HL-60/S4 (cell line): ENCODE measurements around the gene BEST2.

Source experiments
- in situ Hi-C: fragments of 300-500 bp; cut with MboI; formaldehyde crosslinking; loops from 2 replicates; pipeline ENCODE4 v1.14.3; 2022; ENCODE audit warnings: low sequenced_read_pairs

Gene BEST2

DNA sequence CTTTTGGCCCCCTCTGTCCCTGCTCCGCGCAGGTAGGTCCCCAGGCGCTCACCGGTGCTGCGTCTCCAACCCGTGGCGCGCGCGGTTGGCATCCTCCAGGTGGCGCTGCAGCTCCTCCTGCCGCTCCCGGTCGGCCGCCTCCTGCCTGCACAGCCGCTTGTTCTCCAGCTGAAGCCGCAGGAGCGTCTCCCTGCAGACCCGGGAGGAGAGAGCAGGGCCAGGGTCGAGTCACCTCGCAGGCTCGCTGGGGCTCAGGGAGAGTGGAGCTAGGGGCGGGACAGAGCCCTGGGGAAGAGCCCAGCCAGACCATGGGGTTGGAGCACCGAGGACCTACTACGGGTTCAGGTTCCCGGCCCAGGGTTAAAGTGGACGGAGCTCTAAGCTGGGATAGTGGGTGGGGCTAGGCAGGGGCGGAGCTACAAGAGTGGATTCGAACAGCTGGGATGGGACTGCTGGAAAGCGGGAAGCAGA, 14.5 kb downstream of the BEST2 start:
- in situ Hi-C loops: loop anchor here (10.0 kb wide), 1 partner anchor 79 kb away; no protein-coding TSS in a partner anchor

DNA sequence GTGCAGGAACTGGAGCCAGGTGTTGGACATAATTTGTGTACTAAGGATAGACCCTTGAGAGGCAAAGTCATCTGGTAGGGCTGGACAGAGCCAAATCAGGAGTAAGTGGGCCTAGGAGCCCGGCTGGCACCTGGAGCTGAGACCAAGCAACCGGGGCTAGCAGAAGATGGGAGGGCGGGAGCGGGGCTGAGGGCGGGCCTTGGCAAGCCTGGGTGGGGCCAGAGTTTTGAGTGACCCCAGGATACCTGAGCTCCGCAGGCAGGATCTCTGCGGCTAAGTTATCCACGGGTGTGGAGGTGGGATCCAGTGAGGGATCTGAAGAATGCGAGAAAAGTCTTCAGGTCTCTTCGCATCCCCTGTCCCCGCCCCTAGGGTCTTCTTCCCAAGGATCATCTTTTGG, 15.6 kb downstream of the BEST2 start:
- in situ Hi-C loops: loop anchor here (10.0 kb wide), 1 partner anchor 78 kb away; no protein-coding TSS in a partner anchor

DNA sequence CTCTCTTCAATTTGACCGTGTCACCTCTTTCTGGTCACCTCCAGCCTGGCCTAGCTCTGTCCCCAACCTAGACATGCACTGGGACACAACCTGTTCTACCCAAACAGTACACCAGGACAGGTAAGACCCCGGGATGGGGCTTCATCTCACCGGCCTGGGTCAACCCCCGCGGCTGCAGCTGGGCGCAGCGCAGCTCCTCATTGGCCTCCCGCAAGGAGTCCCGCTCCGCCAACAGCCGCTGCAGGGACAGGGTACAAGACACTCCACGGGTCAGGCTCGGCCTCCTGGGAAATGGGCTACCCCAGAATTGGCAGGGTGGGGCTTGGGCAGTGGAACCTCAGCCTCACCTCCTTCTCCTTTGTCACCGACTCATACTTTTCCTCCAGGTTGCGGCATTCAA, 16.1 kb downstream of the BEST2 start:
- in situ Hi-C loops: loop anchor here (10.0 kb wide), 1 partner anchor 77 kb away; no protein-coding TSS in a partner anchor

DNA sequence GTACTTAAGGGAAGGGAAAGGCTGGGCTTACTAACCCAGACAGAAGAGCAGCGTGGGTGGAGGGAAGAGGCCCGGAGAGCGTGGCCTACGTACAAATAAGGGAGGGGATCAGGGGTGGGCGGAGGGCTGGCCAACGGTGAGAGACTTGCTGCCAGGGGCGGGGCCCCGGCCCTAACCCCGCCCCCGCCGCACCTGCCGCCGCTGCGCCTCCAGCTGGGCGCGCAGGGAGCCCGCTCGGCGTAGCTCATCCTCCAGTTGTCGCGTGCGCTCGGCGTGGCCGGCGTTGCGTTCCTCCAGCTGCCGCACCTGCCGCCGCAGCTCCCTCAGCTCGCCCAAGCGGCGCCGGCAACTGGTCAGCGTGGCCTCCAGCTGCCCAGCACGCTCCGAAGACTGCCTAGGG, 18.1 kb downstream of the BEST2 start:
- in situ Hi-C loops: loop anchor here (10.0 kb wide), 1 partner anchor 75 kb away; no protein-coding TSS in a partner anchor

DNA sequence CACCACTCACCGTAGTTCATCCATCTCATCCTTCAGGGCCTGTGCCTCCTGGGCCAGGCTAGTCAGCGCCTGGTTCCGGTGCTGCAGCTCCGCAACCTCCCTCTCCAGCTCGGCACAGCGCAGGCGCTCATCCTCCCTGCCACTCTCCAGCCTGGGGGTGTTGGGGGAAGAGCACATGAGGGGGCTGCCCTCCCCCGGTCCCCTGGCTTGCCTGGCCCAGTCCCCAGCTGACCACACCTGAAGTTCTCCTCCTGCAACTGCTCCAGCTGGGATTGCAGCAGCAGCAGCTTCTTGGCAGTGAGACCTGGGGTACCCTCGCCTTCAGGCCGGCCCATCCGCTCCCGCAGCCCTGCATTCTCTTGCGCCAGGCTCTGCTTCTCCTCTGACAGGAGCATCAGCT, 19.3 kb downstream of the BEST2 start:
- in situ Hi-C loops: no loop called here

DNA sequence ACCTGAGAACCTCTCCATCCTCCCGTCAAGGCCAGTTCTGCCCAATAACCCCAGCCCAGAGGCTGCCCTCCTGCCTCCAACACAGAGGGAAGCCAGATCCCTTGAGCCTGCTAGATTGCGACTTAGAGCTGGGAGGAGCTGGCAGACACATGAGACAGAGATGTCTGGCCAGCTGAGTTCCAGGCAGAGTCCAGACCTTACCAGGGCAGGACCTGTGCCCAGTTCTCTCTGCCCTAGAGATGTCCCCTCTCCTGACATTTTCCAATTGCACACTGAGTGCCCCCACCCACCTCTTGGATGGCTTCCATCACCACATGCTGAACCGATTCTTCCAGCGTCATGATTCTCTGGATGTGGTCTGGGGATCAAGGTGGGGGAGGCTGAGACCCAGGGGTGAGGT, 20.7 kb downstream of the BEST2 start:
- in situ Hi-C loops: no loop called here

DNA sequence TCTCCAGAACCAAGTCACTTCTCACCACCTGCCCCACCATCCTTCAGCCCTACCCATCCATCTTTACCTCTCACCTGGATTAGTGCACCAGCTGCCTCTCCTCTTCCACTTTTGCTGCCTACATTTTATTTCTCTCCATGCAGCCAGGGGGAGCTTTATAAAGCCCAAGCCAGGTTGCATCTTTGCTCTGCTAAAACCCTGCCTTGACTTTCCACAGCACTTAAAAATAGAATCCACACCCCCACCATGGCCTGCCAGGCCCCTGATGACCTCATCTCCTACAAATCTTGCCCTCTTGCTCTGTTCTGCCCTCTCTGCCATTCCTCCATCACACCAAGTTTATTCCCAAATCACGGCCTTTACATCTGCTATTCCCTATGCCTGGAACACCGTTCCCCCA, 22.0 kb downstream of the BEST2 start:
- in situ Hi-C loops: no loop called here

DNA sequence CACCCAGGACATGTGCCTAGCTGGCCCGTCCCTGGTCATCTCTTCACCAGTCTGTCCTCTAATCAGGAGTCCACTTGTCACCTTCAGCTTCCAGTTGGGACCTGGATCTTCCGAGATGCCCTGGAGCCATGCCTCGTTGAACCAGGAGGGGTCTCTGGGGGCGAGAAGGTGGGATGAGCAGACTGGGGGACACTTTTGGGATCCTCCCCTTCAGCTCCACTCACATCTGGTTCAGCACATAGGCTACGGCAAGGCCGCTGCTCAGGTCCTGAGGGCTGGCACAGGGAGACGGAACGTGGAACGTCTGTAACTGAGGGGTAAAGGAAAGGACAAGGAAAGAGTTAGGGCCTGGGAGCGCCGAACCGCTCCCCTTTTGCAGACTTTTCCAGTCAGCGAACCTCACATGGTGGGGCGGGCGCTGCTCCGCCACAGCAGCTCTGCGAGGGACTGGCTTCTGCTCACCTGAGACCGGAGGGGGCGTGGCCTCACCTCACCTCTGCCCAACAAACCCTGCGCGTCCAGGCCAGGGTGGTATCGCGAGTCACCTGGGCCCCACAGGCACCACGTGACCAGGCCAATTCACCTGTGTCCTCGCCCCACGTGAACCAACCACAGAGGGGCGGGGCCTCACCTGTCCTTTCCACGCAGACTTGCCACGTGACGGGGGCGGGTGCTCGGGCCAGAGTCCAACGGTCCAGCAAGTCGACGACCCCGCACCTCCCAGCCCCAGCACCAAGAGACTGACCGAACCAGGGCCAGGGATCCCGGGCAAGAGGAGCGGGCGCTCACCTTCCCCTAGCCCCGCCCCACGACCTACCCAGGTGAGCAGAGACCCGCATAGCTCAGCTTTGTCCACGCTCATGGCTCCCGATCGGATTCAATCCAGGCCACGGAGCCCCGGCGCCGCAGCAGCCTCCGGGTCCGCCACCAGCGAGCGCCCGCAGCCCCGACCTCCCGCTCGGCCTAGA, 23.3 kb downstream of the BEST2 start, which contains the start of gene HOOK2:
TSS of gene HOOK2 (minus strand) at position 965 of the 968 bp plus-strand sequence. CDS start at position 862, 103 bp downstream.
- in situ Hi-C loops: no loop called here

DNA sequence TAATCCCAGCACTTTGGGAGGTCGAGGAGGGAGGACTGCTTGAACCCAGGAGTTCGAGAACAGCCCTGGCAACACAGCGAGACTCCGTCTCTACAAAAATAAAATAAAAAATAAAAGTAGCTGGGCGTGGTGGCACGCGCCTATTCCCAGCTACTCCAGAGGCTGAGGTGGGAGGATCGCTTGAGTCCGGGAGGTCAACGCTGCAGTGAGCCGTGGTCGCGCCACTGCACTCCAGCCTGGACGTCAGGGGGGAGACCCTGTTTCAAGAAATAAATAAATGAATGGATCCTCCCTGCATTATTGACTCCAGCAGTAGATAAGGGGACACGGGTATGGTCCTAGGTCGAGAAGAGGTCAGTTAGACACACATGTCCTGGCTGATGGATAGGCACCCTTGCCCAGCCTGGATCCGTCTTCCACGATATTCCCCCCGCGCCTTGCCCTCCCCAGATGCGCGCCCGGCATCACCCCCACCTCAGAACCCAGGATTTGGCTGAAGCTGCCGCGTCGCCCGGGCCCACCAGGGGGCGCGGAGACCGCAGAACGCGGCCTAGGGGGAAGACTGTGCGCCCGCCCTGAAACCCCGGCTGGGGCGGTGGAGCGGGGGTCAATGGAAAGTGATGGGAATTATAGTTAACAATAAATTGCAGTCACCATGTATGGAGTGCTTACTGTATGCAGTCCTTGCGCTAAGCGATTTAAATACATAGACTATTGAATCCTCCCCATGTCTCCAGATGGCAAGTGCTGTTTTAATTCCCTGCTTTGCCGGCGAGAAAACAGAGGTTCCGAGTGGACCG, 25.8 kb downstream of the BEST2 start:
- in situ Hi-C loops: no loop called here

DNA sequence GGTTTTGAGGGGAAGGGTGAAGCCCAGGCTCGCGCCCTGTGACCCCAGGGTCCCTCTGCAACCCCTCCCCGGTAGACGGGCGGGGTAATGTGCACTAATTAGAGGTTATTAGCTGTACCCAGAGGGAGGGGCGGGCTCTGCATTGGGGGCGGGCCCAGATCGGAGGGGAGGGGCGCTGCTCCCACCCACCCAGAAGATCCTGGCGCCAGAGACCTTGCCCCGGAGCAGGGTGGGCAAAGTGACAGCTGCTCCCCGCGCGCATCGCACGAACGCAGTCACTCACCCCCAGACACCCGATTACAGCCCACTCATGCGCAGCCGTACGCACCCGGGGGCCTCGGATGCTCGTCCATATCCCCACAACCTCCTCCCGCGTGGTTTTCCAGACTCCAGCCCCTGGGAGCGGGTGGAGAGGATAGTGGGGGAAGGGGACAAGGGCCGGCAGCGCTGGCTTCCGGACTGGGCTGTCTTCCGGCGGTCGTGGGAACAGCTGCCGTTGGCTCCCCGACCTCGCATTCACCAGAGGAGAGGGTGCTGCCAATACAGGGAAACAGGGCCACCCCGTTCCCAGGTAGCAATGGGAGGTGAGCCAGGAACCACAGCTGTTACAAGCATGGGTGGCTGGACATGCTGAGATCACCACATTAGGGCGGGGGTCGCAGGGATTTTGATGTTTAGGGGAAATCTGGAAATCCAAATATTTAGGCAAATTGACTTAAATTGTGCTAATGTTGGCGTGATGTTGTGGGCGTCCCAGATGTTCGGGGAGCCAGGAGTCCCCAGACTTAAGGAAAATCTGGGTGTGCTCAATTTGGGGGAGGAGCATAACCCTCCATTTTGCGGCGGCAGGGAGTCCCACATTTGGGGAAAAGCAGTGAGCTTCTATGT, 26.7 kb downstream of the BEST2 start:
- in situ Hi-C loops: no loop called here

DNA sequence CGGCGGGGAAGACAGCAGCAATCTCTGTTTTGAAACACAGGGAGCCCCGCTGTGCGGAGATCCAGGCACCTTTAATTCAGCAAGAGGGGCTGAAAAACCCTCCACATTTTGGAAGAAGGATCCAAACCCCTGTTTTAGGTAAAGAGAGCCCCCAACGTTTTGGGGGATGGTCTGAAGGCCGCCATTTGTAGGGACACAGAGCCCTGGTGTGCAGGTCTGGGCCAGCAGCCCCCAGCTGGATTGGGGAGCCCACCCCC, 27.2 kb downstream of the BEST2 start:
- in situ Hi-C loops: no loop called here

DNA sequence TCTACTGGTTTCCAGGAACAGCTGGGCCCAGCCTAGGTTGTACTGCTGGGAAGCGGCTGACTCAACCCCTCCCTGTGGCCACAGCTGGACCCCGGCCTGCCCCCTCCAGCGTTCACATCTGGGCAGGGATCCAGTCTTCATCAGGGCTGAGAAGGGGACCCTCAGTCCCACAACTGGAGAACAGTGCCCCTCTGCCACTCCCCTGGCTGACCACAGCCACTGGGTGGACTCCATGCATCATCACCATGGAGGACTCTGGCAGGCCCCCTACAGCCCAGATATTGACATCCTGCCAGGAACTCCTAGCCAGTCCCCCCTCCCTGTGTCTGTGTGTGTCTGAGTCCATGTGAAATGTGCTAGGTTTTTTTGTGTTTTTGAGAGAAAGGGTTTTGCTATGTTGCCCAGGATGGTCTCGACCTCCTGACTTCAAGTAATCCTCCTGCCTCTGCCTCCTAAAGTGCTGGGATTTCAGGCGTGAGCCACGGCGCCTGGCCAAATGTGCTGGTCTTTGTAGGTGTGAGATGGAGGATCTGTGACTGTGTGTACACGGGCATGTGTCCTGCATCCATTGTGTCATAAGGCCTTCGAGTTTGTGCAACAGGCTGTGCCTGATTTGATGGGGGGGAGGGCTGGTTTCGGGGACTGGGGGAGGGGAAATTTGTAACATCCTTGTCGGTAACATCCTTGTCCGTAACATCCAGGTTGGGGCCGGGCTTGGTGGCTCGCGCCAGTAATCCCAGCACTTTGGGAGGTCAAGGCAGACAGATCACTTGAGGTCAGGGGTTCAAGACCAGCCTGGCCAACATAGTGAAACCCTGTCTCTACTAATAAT, 27.8 kb downstream of the BEST2 start:
- in situ Hi-C loops: no loop called here

DNA sequence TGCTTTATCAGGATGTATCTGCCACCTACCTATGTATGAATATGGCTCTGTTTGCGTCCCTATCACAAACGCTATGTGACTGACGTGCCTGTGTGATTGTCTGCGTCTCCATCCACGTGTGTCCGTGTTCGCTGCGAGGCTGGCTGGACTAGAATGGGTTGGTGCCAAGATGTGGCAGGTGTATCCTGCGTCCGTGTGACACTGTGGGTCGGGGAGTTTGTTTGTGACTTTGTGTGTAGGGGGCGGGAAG, 30.5 kb downstream of the BEST2 start:
- in situ Hi-C loops: no loop called here

DNA sequence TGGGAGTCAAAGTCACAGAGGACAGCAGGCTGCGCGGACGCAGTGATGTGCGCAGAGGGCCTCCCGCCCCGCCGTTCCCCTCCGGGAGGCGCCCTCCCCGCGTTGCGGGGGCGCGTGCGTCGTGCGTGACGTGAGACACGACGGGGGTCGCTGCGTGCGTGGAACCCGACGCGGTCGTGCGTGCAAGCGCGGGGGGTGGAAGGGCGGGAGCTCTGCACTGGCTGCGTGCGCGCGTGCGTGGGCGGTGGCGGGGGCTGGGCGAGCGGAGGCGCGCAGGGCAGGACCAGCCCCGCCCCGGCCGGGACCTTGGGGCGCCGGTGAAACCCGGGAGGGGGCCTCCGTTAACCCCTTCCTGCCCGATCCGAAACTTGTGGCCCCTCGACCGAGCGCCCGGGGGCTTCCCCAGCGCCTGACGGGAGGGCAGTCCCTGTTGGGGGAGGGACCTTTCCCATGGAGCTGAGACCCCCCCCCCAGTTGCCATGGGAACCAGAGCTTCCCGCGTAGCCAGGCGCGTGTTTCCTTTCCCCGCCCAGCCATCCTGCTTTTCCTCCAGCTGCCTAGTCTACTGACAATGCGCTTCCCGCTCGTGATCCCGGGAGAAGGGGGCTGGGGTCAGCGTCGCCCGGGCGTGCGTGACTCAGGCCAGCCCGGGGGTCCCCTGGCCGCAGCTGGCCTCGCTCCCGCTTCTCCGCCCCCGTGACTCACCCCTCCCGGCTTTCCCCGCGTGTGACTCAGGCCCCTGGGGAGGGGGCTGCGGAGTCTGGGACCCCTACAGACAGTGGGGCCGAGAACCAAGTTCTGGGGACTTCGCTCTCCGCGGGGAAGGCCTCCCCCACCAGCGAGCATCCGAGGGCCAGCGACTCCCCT, 31.1 kb downstream of the BEST2 start:
- in situ Hi-C loops: no loop called here

DNA sequence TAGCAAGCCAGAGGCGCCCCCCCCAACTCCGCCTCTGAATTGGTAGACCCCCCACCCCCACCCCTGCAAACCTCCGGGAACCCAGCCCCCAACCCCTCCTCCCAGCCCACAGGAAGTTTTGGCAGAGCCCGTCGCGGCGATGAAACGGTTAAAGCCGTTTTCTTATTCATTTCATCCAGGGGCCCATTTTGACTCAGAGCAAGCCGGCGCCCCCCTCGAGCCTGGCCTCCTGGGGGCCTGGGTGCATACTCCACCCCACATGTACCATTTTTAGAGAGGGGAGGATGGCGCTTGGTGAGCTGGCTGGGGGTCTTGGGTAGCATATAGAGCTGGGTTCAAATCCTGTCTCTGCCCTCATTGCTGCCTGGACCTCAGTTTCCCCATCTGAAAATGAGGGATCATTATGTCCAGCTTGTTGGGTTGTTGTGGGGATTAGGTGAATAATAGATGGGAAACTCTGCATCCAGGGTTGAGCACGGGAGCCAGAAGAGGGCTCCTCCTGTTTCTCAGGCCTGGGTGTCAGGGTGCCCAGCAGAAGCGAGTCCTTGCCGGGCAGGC, 31.8 kb downstream of the BEST2 start:
- in situ Hi-C loops: no loop called here

DNA sequence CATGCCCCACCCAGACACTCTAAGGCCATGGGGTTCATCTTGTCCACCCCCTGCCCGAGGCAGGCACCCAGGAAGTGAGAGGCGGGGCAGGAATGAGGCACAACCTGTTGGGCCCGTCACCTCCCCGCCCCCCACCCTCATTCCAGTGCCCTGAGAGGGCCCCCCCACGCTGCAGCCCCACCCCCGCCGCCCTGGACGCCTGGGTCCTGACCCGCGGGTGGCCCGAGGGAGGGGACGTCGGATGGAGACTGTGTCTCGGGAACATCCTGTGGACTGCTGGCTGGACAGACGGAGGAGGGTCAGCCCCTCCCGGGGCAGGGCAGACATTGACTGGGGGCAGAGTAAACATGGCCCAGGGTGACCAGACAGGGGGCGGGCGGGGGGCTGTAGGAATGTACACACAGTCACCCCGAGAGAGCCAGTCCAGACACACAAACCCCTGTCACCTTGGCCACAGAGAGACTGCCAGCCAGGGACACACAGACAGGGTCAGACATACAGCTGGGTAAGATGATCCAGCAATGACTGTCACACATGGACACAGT, 32.3 kb downstream of the BEST2 start:
- in situ Hi-C loops: no loop called here

DNA sequence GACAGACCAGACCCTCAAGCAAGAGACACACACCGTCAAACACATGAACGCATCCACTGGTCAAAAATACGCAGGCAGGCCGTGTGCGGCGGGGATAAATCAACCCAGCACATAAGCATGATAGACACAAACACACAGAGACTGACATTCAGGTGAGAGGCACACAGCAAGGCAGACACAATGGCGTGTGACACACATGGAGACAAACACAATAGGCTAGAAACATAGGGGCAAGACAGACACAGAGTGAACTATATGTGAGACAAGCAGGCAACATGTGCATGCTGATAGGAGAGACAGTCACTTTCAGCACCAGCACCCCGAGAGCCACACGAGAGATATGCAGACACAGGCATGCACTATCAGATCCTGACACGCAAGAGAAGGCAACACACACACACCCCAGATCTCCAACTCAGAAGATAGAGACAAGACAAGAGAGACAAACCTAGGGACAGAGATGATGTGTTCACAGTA, 32.8 kb downstream of the BEST2 start:
- in situ Hi-C loops: no loop called here

DNA sequence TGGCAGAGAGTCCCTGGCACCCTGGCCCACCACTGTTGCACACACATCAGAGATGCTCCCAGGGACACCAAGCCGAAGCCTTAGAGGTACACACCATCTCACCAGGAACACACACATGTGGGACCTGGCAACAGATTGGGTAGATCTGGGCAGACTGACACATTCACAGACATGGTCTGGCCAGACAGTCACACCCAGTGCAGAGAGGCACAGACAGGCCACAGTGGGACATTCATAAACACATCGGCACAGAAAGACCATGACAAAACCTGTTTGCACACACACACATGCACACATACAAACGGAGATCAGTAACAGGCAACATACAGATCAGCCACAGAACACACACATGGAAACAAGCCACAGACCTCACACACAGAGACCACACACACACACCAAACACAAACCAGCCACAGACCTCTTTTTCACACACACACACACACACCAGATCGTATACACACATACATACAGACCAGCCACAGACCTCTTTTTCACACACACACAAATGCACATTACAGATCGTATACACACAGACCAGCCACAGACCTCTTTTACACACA, 33.4 kb downstream of the BEST2 start:
- in situ Hi-C loops: no loop called here
